ENCODE measurements around the gene CDK4.

CDK4 gene

DNA sequence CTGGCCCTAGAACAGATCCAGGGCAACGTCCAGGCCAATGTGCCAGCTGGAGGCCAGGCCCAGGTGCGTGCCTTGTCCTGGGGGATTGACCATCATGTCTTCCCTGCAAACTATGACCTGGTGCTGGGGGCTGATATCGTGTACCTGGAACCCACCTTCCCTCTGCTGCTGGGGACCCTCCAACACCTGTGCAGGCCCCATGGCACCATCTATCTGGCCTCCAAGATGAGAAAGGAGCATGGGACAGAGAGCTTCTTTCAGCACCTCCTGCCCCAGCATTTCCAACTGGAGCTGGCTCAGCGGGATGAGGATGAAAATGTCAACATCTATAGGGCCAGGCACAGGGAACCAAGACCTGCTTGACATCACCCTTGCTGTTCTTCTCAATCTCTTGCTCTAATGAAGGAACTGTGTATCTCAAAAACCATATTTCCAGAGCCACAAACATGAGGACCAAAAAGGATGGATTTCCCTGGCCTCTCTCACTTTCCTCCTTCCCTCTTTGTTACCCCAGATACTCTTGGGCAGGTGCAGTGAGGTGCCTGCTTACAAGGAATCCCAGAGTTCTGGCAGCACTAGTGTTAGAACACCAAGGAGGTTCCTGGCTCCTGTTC lies 28.3 kb upstream of the CDK4 start:
- DNase-seq (ENCODE audit: low spot score), result no peak
- TF ChIP-seq, protein P1, sequence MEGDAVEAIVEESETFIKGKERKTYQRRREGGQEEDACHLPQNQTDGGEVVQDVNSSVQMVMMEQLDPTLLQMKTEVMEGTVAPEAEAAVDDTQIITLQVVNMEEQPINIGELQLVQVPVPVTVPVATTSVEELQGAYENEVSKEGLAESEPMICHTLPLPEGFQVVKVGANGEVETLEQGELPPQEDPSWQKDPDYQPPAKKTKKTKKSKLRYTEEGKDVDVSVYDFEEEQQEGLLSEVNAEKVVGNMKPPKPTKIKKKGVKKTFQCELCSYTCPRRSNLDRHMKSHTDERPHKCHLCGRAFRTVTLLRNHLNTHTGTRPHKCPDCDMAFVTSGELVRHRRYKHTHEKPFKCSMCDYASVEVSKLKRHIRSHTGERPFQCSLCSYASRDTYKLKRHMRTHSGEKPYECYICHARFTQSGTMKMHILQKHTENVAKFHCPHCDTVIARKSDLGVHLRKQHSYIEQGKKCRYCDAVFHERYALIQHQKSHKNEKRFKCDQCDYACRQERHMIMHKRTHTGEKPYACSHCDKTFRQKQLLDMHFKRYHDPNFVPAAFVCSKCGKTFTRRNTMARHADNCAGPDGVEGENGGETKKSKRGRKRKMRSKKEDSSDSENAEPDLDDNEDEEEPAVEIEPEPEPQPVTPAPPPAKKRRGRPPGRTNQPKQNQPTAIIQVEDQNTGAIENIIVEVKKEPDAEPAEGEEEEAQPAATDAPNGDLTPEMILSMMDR (conservative IDR thresholded peaks at IDR 0.05; ENCODE audit: low read depth), result no peak
- CTCF ChIA-PET, result interaction anchor here (1.4 kb wide), 1 partner anchor 20 kb away, joined by 3 read pairs; no protein-coding TSS in a partner anchor
- POLR2A ChIA-PET (ENCODE audit: low non-redundant PET), result interaction anchor here (0.6 kb wide), 1 partner anchor 8 kb away, joined by 5 read pairs; no protein-coding TSS in a partner anchor
- H3K27ac ChIP-seq, result 0 out of 2 replicates have a peak overlapping the region, but pooled peaks have one; percentile 10

DNA sequence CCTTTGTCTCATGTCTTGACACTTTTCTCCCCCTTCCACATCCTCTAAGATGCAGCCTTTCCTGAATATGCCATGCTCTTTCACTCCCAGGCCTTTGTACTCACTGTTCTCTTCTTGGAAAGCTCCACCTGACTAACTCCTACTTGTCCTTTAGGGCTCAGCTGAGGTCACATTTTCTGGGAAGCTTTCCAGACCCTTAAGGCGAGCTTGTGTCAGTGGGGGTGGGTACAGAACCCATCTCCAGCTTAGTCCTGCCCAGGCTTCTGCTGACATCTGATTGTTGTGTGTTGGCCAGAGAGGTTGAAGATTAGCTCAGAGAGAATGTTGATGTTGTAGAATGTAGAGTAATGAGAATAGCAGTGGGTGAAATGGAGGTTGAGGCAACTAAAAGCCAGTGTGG lies 27.6 kb upstream of the CDK4 start:
- no peak for DNase-seq (ENCODE audit: low spot score)
- no peak overlapping the region for H3K27ac ChIP-seq
- ChIA-PET CTCF (interaction anchor here (1.0 kb wide), 1 partner anchor 20 kb away, joined by 3 read pairs; no protein-coding TSS in a partner anchor), POLR2A (ENCODE audit: low non-redundant PET) (interaction anchor here (0.6 kb wide), 1 partner anchor 9 kb away, joined by 5 read pairs; no protein-coding TSS in a partner anchor)
- TF ChIP-seq, protein P1 (conservative IDR thresholded peaks at IDR 0.05; ENCODE audit: low read depth), result no peak

DNA sequence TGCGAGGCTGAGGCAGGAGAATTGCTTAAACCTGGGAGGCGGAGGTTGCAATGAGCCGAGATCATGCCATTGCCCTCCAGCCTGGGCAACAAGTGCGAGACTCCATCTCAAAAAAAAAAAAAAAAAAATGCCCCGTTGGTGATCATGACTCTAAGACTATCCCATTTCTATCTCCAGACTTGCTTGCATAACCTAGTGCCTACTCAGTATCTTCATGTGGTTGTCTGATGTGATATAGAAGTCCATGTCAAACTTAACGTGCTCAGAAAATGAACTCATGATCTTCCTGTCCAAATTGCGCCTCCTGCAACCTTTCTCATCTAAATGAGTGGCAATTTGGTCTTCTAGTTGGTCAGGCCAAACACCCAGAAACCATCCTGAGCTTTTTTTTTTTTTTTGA lies 25.8 kb upstream of the CDK4 start:
- no peak overlapping the region for H3K27ac ChIP-seq
- no peak for DNase-seq (ENCODE audit: low spot score)
- ChIA-PET CTCF (interaction anchor here (0.6 kb wide), 1 partner anchor 12 kb away, joined by 3 read pairs; no protein-coding TSS in a partner anchor), POLR2A (ENCODE audit: low non-redundant PET) (no interaction called here)
- TF ChIP-seq, protein P1 (conservative IDR thresholded peaks at IDR 0.05; ENCODE audit: low read depth), result no peak

DNA sequence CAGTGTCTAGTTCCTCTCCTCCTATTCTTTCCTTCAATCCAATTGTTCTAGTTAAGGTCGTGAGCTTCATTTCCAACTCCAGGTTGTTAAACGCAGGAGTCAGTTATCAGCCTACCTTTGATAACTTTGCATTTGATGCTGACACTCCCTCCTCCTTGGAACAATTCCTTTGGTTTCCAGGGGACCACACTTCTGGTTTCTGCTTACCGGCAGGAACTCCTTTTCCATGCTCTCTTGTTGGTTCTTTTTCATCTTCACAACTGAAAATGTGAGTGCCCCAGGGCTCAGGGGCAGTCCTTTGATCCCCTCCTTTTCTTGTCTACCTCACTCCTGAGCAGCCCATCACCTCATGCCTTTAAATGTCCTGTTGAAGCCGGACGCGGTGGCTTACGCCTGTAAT lies 25.3 kb upstream of the CDK4 start:
- CTCF ChIA-PET, result no interaction called here
- DNase-seq (ENCODE audit: low spot score), result no peak
- POLR2A ChIA-PET (ENCODE audit: low non-redundant PET), result no interaction called here
- H3K27ac ChIP-seq, result no peak overlapping the region
- TF ChIP-seq, protein P1 (conservative IDR thresholded peaks at IDR 0.05; ENCODE audit: low read depth), result no peak

DNA sequence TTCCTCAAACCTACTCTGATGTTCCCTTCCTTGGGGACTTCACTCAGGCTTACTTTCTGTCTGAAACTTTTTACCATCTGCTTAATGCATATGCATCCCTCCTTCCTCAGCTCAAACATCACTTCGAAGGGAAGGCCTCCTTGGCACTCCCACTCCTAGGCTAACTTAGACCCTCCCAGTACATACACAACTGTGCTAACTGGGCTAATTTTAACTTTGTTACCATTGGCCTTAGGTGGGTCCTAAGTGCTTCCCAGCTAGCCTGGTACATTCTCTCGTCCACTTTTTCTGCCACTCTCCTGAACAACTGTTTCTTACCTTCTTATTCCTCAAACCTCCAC lies 24.1 kb upstream of the CDK4 start:
- TF ChIP-seq, protein P1 (conservative IDR thresholded peaks at IDR 0.05; ENCODE audit: low read depth), result no peak
- ChIA-PET CTCF (interaction anchor here (0.7 kb wide), 1 partner anchor 130 kb away, joined by 3 read pairs; no protein-coding TSS in a partner anchor), POLR2A (ENCODE audit: low non-redundant PET) (no interaction called here)
- H3K27ac ChIP-seq, result no peak overlapping the region
- no peak for DNase-seq (ENCODE audit: low spot score)

DNA sequence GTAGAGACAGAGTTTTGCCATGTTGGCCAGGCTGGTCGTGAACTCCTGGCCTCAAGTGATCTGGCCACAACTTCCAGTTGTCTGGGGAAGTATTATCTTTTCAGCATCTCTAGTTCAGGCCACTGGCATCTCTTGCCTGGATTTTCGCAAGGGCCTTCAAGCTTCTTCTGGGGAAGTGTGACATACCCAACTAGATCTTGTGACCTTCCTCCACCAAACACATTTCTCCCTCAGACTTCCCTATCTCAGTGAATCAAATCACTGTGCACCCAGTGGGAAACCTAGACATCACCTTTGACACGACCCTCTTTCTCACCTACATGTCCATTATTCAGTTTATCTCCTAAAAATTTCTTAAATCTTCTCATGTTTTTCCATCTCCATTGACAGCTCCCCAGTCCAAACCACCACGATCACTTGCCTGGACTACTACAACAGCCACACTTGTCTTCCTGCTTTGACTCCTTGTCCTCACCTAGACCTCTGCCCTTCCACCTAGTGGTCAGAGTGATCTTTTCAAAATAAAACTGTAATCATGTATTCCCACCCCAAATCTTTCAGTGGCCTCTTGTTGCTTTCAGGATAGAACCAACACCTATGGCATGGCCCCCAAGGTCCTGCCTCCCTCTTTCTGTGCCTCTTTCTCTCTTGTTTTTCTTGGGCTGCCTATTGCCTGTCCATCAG lies 23.6 kb upstream of the CDK4 start:
- DNase-seq (ENCODE audit: low spot score), result no peak
- no peak overlapping the region for H3K27ac ChIP-seq
- ChIA-PET CTCF (interaction anchor here (0.6 to 0.7 kb wide), 2 partner anchors 131 to 227 kb away, joined by 3 read pairs; no protein-coding TSS in a partner anchor), POLR2A (ENCODE audit: low non-redundant PET) (no interaction called here)
- TF ChIP-seq, protein P1 (conservative IDR thresholded peaks at IDR 0.05; ENCODE audit: low read depth), result no peak
